GM12878 (cell line): ENCODE results near the gene SSU72. TPM values are rescaled to one million over a fixed set of nuclear protein-coding genes. Genes with fewer than 3 reads are reported as not detected.

Experiments used
- ATAC-seq: fragments of 200-7000 bp; cut with Tn5 transposase; 3 replicates; pipeline ENCODE4 v1.9.1; 2020; ENCODE audit warnings: mild to moderate bottlenecking, moderate library complexity
- BruUV-seq: library from RNA; stranded (reverse); fragments of 400-500 nt; replicated peaks from 2 replicates; lab custom pipeline; 2021; lab: Mats Ljungman, UMichigan
- CTCF ChIA-PET: fragments of 300-600 bp; sonication (Branson Sonifier 250); formaldehyde crosslinking; extraction: SDS; loops from one replicate; lab custom pipeline; 2021; ENCODE audit warnings: inconsistent platforms; lab: Yijun Ruan, JAX
- POLR2A ChIA-PET: fragments of 350-600 bp; formaldehyde crosslinking; extraction: SDS; loops from one replicate; lab custom pipeline; 2021; ENCODE audit warnings: inconsistent platforms; lab: Charles Lee
- RAD21 ChIA-PET: fragments of 300-600 bp; sonication (Branson Sonifier 250); formaldehyde crosslinking; loops from one replicate; lab custom pipeline; 2023; ENCODE audit warnings: antibody characterized with exemption; ENCODE audit not compliant: unreplicated experiment; lab: Charles Lee
- SMC1A ChIA-PET: fragments of 300-600 bp; sonication (Branson Sonifier 250); formaldehyde crosslinking; loops from one replicate; lab custom pipeline; 2023; ENCODE audit not compliant: unreplicated experiment, uncharacterized antibody; lab: Charles Lee
- DNase-seq: peaks from one replicate; pipeline ENCODE4 v3.0.0-alpha.2; 2011; ENCODE audit warnings: low read depth, low spot score
- FAIRE-seq: peaks from 3 replicates; lab custom pipeline; 2011; peaks lifted over from hg19 to GRCh38; lab: Jason Lieb, UNC
- H2AFZ ChIP-seq: 2 replicates; pipeline ENCODE4 v1.6.0; 2011; ENCODE audit warnings: low read depth, low read length, control low read depth; ENCODE audit not compliant: control insufficient read depth
- H3K27ac ChIP-seq: 2 replicates; pipeline ENCODE4 v1.5.1; 2011; ENCODE audit warnings: control low read depth; ENCODE audit not compliant: control insufficient read depth, insufficient read depth
- H3K27me3 ChIP-seq, 2 experiments: replicated peaks in 1 of 2; 2 replicates each; pipeline versions ENCODE4 v1.6.0 to v1.6.1; 2011; ENCODE audit warnings: low read length in 1 of 2; ENCODE audit not compliant: control insufficient read depth in 2 of 2, insufficient read depth in 2 of 2
- H3K36me3 ChIP-seq, 2 experiments: 2 replicates each; pipeline ENCODE4 v1.5.1; 2011; ENCODE audit warnings: low read length in 1 of 2; ENCODE audit not compliant: control insufficient read depth in 2 of 2, insufficient read depth in 2 of 2
- H3K4me1 ChIP-seq: 2 replicates; pipeline ENCODE4 v1.6.1; 2011; ENCODE audit warnings: mild to moderate bottlenecking, low read length, moderate library complexity, mixed read lengths; ENCODE audit not compliant: control insufficient read depth, insufficient read depth
- H3K4me2 ChIP-seq: 2 replicates; pipeline ENCODE4 v1.6.0; 2011; ENCODE audit warnings: control low read depth; ENCODE audit not compliant: control insufficient read depth, insufficient read depth
- H3K4me3 ChIP-seq: fragments of 200-600 bp; sonication (generic); 2 replicates; pipeline ENCODE4 v1.5.1; 2016
- H3K79me2 ChIP-seq: 2 replicates; pipeline ENCODE4 v1.6.0; 2011; ENCODE audit warnings: low read length; ENCODE audit not compliant: control insufficient read depth, insufficient read depth
- H3K9ac ChIP-seq: 2 replicates; pipeline ENCODE4 v1.8.0; 2011; ENCODE audit warnings: low read length, control low read depth, mixed read lengths; ENCODE audit not compliant: control insufficient read depth, insufficient read depth
- H3K9me3 ChIP-seq: replicated peaks from 3 replicates; pipeline ENCODE4 v1.5.1; 2011; ENCODE audit warnings: mild to moderate bottlenecking, low read length; ENCODE audit not compliant: control insufficient read depth, insufficient read depth
- H4K20me1 ChIP-seq: 2 replicates; pipeline ENCODE4 v1.6.0; 2011; ENCODE audit not compliant: control insufficient read depth, insufficient read depth
- HDAC6 ChIP-seq: fragments of 200-600 bp; sonication (generic); IDR thresholded peaks from one replicate; pipeline ENCODE4 v1.8.0; 2017; ENCODE audit warnings: antibody characterized with exemption; ENCODE audit not compliant: unreplicated experiment
- MTA2 ChIP-seq: fragments of 450-650 bp; IDR thresholded peaks from 2 replicates; pipeline ENCODE4 v1.6.1; 2016; ENCODE audit warnings: low read depth, mild to moderate bottlenecking, moderate library complexity
- NFYB ChIP-seq: IDR thresholded peaks from 2 replicates; pipeline ENCODE4 v1.6.1; 2011; ENCODE audit warnings: low read depth, mild to moderate bottlenecking, low read length, improper control_type of control experiment, moderate library complexity; ENCODE audit not compliant: insufficient read depth
- PML ChIP-seq: IDR thresholded peaks from 2 replicates; pipeline ENCODE4 v1.6.1; 2012; ENCODE audit warnings: low read length, inconsistent platforms
- RELA ChIP-seq: fragments of 450-650 bp; IDR thresholded peaks from 2 replicates; pipeline ENCODE4 v1.8.0; 2014; ENCODE audit warnings: borderline replicate concordance; ENCODE audit not compliant: partially characterized antibody
- SMAD1 ChIP-seq: fragments of 450-650 bp; IDR thresholded peaks from 2 replicates; pipeline ENCODE4 v1.6.1; 2018; ENCODE audit warnings: mild to moderate bottlenecking, low read depth; ENCODE audit not compliant: partially characterized antibody
- SUPT20H ChIP-seq: IDR thresholded peaks from 2 replicates; pipeline ENCODE4 v1.6.1; 2011; ENCODE audit warnings: low read depth, mild to moderate bottlenecking, low read length, moderate library complexity, borderline replicate concordance; ENCODE audit not compliant: control insufficient read depth
- ZNF207 ChIP-seq: fragments of 450-650 bp; IDR thresholded peaks from 2 replicates; pipeline ENCODE4 v1.6.1; 2014; ENCODE audit warnings: antibody characterized with exemption, mild to moderate bottlenecking, borderline replicate concordance
- WGBS: methylation state at CpG from one replicate; pipeline ENCODE4 v1.1.6; 2016; ENCODE audit warnings: low lambda C conversion rate; ENCODE audit not compliant: insufficient replicate concordance, insufficient coverage; ENCODE audit errors: missing lambda C conversion rate; 5-methylcytosine and 5-hydroxymethylcytosine counted together
- in situ Hi-C: fragments of 300-500 bp; cut with MboI; formaldehyde crosslinking; loops from 9 replicates; pipeline ENCODE4 v1.14.3; 2018; ENCODE audit warnings: mixed read lengths
- intact Hi-C: fragments of 100-400 bp; cut with micrococcal nuclease; formaldehyde crosslinking; loops from one replicate; pipeline ENCODE4 v1.14.2; 2022; ENCODE audit not compliant: unreplicated experiment
- polyA plus RNA-seq, 11 experiments: library from polyadenylated mRNA; depleted of rRNA in 4 of 11; unstranded in 6 of 11; stranded (reverse) in 5 of 11; fragments of >200 nt; fragmentation: Nextera tagmentation in 4 of 11; fragmentation: Illumina TruSeq in 1 of 11; extraction: Ambion mirVana in 4 of 11; extraction: Trizol in 1 of 11; gene quantifications; 1 replicate in 1 of 11; 2 replicates in 10 of 11; pipeline versions ENCODE4 v1.2.1 to v1.2.3, GENCODE V29; 2011 to 2016; ENCODE audit warnings: inconsistent platforms in 2 of 11, missing spikeins in 2 of 11, low read depth in 1 of 11
- total RNA-seq, 4 experiments: library from RNA; depleted of rRNA in 3 of 4; stranded (reverse); fragments of >200 nt in 3 of 4; fragmentation: Illumina TruSeq in 1 of 4; extraction: Trizol in 1 of 4; gene quantifications; 2 replicates each; pipeline versions ENCODE4 v1.2.1 to v1.2.3, GENCODE V29; 2013 to 2021
- TF ChIP-seq, protein P1 (sequence below): fragments of 450-650 bp; conservative IDR thresholded peaks from 2 replicates; pipeline ENCODE4 v1.6.1; 2017; ENCODE audit warnings: mild to moderate bottlenecking, moderate library complexity

The SSU72 gene
- total and polyA plus RNA-seq, 10 of the 15 experiments (the other 5 are each of a cell fraction or from before 2014, with no cell fraction given): 28.6 to 172 (median 67.7) TPM

DNA sequence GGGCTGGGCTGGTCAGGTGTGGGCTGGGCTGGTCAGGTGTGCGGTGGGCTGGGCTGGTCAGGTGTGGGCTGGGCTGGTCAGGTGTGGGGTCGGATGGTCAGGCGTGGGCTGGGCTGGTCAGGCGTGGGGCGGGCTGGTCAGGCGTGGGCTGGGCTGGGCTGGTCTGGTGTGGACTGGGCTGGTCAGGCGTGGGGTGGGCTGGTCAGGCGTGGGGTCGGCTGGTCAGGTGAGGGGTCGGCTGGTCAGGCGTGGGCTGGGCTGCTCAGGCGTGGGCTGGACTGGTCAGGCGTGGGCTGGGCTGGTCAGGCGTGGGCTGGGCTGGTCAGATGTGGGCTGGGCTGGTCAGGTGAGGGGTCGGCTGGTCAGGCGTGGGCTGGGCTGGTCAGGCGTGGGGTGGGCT, 31.1 kb upstream of the SSU72 start:
- SMC1A ChIA-PET: no interaction called here
- RAD21 ChIA-PET: no interaction called here
- H4K20me1 ChIP-seq: no peaks in the 10 kb centered on the region

More for the DNA sequence above, 31.1 kb upstream of the SSU72 start:
- H2AFZ ChIP-seq: no peak overlapping the region
- ATAC-seq: no peak
- H3K27me3 ChIP-seq: no peaks in the 10 kb centered on the region; a peak in 1 of 4 replicates
- H3K36me3 ChIP-seq: no peaks in the 10 kb centered on the region
- in situ Hi-C loops (no loop called here), intact Hi-C loops (no loop called here)
- H3K4me2 ChIP-seq: no peak overlapping the region
- no peak overlapping the region for H3K27ac ChIP-seq
- H3K9me3 ChIP-seq: no peaks in the 10 kb centered on the region
- no peak overlapping the region for H3K4me3 ChIP-seq
- no peak overlapping the region for H3K9ac ChIP-seq
- peaks cover 29% of the 10 kb centered on the region for H3K4me1 ChIP-seq
- DNase-seq: no peak
- no peak for TF ChIP-seq SMAD1
- no peak for TF ChIP-seq MTA2
- no peak for TF ChIP-seq RELA
- TF ChIP-seq HDAC6: no peak
- TF ChIP-seq NFYB: no peak
- TF ChIP-seq, protein P1, sequence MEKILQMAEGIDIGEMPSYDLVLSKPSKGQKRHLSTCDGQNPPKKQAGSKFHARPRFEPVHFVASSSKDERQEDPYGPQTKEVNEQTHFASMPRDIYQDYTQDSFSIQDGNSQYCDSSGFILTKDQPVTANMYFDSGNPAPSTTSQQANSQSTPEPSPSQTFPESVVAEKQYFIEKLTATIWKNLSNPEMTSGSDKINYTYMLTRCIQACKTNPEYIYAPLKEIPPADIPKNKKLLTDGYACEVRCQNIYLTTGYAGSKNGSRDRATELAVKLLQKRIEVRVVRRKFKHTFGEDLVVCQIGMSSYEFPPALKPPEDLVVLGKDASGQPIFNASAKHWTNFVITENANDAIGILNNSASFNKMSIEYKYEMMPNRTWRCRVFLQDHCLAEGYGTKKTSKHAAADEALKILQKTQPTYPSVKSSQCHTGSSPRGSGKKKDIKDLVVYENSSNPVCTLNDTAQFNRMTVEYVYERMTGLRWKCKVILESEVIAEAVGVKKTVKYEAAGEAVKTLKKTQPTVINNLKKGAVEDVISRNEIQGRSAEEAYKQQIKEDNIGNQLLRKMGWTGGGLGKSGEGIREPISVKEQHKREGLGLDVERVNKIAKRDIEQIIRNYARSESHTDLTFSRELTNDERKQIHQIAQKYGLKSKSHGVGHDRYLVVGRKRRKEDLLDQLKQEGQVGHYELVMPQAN: no peak
- no peak for TF ChIP-seq SUPT20H
- TF ChIP-seq PML: no peak
- no peak for TF ChIP-seq ZNF207
- whole genome bisulfite sequencing: 92% methylated on average over 6 of the region's 17 CpGs
- no peak for FAIRE-seq
- CTCF ChIA-PET: no interaction called here
- no TSS peak for BruUV-seq
- POLR2A ChIA-PET: no interaction called here
- H3K79me2 ChIP-seq: no peaks in the 10 kb centered on the region
